Tibial nerve (tissue), 4 donors: ENCODE measurements around the gene NOL4L. TPM values are rescaled to one million over a fixed set of nuclear protein-coding genes. Genes with fewer than 3 reads are reported as not detected.

Experiments used
- DNase-seq, 2 donors: peaks; one replicate each; pipeline ENCODE4 v3.0.0-alpha.2; 2019; ENCODE audit warnings: low spot score in 2 of 2
- H3K27ac ChIP-seq, 4 donors: fragments of 200-600 bp; sonication (generic) in 3 of 4; one replicate each; pipeline ENCODE4 v1.5.1; 2017 to 2019; ENCODE audit warnings: mild to moderate bottlenecking in 1 of 4
- H3K27me3 ChIP-seq, 2 donors: fragments of 200-600 bp; sonication (generic) in 1 of 2; one replicate each; pipeline versions ENCODE4 v1.5.1 to v1.6.0; 2017 to 2019
- H3K36me3 ChIP-seq, 3 donors: fragments of 200-600 bp; sonication (generic); one replicate each; pipeline ENCODE4 v1.5.1; 2018 to 2019
- H3K4me1 ChIP-seq, 4 donors: fragments of 200-600 bp; sonication (generic) in 3 of 4; one replicate each; pipeline ENCODE4 v1.5.1; 2017 to 2019
- H3K4me3 ChIP-seq, 4 donors: fragments of 200-600 bp; sonication (generic) in 3 of 4; one replicate each; pipeline ENCODE4 v1.5.1; 2017 to 2019; ENCODE audit warnings: mild to moderate bottlenecking in 1 of 4, moderate library complexity in 1 of 4
- H3K9me3 ChIP-seq, 4 donors: fragments of 200-600 bp; sonication (generic) in 3 of 4; one replicate each; pipeline ENCODE4 v1.5.1; 2017 to 2019
- CTCF ChIP-seq, 5 experiments: fragments of 200-600 bp in 3 of 5; fragments of 450-650 bp in 2 of 5; sonication (generic) in 3 of 5; IDR thresholded peaks; one replicate each; pipeline ENCODE4 v1.5.1; 2016 to 2019; ENCODE audit warnings: antibody characterized with exemption in 5 of 5, mild to moderate bottlenecking in 3 of 5, moderate library complexity in 2 of 5
- EP300 ChIP-seq, 2 donors: sonication (generic); formaldehyde crosslinking; IDR thresholded peaks; one replicate each; pipeline ENCODE4 v1.6.1; 2017; ENCODE audit warnings: antibody characterized with exemption in 2 of 2, mild to moderate bottlenecking in 1 of 2
- POLR2A ChIP-seq, 2 donors: fragments of 450-650 bp; IDR thresholded peaks; one replicate each; pipeline ENCODE4 v1.6.1; 2017; ENCODE audit warnings: antibody characterized with exemption in 2 of 2, mild to moderate bottlenecking in 2 of 2, moderate library complexity in 2 of 2
- WGBS, 2 donors: methylation state at CpG; one replicate each; pipeline ENCODE4 v1.1.5; 2018; 5-methylcytosine and 5-hydroxymethylcytosine counted together
- total RNA-seq, 4 donors: library from RNA; depleted of rRNA; stranded (reverse); fragments of >200 nt; gene quantifications; one replicate each; pipeline ENCODE4 v1.1.0, GENCODE V29; 2016

Gene NOL4L
- total RNA-seq, 4 donors from 2014 or later, result 11.5 to 22.3 (median 19.9) TPM

DNA sequence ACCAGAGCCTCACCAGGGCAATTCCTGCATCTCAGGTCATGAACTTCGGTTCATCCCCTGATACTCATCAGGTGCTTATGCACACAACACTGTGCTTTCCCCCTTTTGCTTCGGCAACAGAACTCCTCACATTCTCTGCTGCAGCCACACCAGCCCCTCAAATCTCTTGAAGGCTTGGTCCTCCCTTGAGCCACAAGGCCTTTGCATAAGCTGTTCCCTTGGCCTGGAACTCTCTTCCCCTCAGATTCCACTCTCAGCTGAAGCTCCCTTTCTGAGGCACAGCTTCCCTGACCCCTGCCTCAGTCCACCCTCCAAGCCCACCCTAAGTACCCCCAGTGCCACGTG is 76.4 kb downstream of the NOL4L start:
- H3K9me3 ChIP-seq, result no peaks in the 10 kb centered on the region
- no peak for DNase-seq
- H3K4me3 ChIP-seq, result no peak overlapping the region
- WGBS, 2 donors, result 61 to 73% methylated on average over 3 of the region's 3 CpGs
- no peaks in the 10 kb centered on the region for H3K36me3 ChIP-seq
- H3K27me3 ChIP-seq, result no peaks in the 10 kb centered on the region
- TF ChIP-seq EP300 (IDR thresholded peaks at IDR 0.05) (no peak), CTCF (IDR thresholded peaks at IDR 0.05) (no peak)
- H3K4me1 ChIP-seq, result peaks cover 0 to 8% (median 0%) of the 10 kb centered on the region in 4 donors
- no peak overlapping the region for H3K27ac ChIP-seq

DNA sequence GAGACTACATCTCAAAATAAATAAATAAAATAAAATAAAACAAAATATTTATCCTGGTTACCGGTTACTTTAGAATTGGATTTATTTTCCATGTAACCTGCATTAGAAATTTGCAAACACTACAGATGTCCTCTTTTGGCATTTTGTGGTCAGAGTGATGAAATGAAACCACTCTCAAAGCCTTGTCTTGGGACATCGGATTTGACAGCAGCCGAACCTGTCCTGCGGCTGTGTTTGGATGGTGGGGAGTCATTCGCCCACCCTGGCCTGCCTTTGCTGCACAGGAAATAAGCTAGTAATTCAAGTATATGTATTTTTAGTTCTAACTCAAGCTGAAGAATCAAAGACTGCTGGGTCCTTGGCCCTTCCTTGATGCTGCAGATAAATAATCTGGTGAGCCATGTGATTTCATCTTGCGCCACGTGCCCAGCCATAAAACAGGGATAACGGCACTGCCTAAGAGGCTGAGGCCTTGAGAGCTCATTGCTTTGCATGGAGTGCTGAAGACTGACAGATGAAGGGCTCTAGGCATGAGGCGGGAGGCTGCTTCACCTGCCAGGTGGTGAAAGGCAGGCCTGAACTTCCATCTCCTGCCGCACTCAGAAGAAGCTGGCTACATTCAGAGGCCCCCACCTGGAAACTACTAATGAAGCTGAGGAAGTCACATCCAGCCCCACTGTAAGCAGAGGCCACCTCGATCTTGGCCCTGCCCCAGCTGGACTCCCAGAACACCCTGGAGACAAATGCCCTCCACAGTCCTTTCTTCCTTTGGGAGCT is 76.9 kb downstream of the NOL4L start:
- Histone ChIP-seq H3K4me1 (peaks cover 0 to 8% (median 0%) of the 10 kb centered on the region in 4 donors), H3K27me3 (no peaks in the 10 kb centered on the region), H3K9me3 (no peaks in the 10 kb centered on the region), H3K4me3 (no peak overlapping the region), H3K36me3 (no peaks in the 10 kb centered on the region), H3K27ac (no peak overlapping the region)
- no peak for DNase-seq
- no peak for TF ChIP-seq CTCF (IDR thresholded peaks at IDR 0.05)
- no peak for TF ChIP-seq POLR2A (IDR thresholded peaks at IDR 0.05)
- TF ChIP-seq EP300 (IDR thresholded peaks at IDR 0.05), result no peak
- 85 to 86% methylated on average over 11 of the region's 11 CpGs for WGBS, 2 donors

DNA sequence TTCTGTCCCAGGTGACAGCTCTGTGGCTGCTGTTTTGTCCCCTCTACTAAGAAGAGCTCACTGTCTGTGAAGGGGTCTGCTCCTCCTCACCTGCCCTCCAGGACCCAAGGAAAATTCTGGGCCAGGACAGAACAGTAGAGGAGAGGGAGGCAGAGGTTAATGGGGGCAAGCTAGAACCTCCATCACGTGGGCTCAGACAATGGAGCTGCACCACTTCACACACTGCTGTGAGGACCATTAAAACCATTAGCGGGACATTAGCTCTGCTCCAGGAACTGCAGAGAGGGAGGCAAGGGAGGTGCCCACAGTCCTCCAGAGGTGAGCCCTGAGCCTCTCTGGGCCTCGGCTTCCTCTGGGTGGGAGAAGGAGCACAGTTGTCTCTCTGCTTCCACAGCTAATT is 78.4 kb downstream of the NOL4L start:
- TF ChIP-seq POLR2A (IDR thresholded peaks at IDR 0.05) (no peak), CTCF (IDR thresholded peaks at IDR 0.05) (no peak), EP300 (IDR thresholded peaks at IDR 0.05) (no peak)
- whole genome bisulfite sequencing, 2 donors, result 60 to 76% methylated on average over 3 of the region's 3 CpGs
- Histone ChIP-seq H3K4me1 (peaks cover 0 to 8% (median 0%) of the 10 kb centered on the region in 4 donors), H3K36me3 (no peaks in the 10 kb centered on the region), H3K9me3 (no peaks in the 10 kb centered on the region), H3K4me3 (no peak overlapping the region), H3K27ac (no peak overlapping the region), H3K27me3 (no peaks in the 10 kb centered on the region)
- no peak for DNase-seq

DNA sequence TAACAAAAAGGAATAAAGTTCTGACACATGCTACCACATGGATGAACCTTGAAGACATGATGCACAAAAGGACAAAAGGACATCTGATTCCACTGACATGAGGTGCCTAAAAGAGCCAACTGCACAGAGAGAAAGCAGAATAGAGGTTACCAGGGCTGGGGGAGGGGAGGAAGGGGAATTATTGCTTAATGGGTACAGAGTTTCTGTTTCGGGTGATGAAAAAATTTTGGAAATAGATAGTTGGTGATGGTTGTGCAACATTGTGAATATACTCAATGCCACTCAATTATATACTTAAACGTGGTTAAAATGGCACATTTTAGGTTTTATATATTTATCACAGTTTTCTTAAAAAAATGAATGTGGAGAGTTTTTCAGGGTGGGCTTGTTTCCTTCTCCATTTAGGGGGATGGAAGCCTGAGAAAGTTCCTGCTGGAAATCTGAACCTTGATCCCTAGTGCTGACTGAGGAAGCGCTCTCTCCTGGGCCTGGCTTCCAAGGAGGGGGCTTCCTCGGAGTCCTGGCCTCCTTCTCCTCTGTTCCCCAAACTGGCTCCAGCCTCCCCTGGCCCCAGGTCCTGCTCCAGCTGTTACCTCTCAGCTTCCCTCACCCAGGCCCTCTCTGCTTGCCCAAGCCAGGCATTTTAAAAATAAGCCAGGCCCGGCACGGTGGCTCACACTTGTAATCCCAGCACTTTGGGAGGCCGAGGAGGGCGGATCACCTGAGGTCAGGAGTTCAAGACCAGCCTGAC is 79.2 kb downstream of the NOL4L start:
- no peak for DNase-seq
- H3K9me3 ChIP-seq, result no peaks in the 10 kb centered on the region
- H3K4me1 ChIP-seq, result peaks cover 0 to 6% (median 0%) of the 10 kb centered on the region in 4 donors
- TF ChIP-seq CTCF (IDR thresholded peaks at IDR 0.05), result no peak
- TF ChIP-seq POLR2A (IDR thresholded peaks at IDR 0.05), result no peak
- TF ChIP-seq EP300 (IDR thresholded peaks at IDR 0.05), result no peak
- H3K4me3 ChIP-seq, result no peak overlapping the region
- no peaks in the 10 kb centered on the region for H3K27me3 ChIP-seq
- H3K36me3 ChIP-seq, result no peaks in the 10 kb centered on the region
- no peak overlapping the region for H3K27ac ChIP-seq
- WGBS, 2 donors, result 77 to 86% methylated on average over 8 of the region's 8 CpGs

- no peaks in the 10 kb centered on the region for H3K27me3 ChIP-seq
- H3K9me3 ChIP-seq, result no peaks in the 10 kb centered on the region
- TF ChIP-seq CTCF (IDR thresholded peaks at IDR 0.05) (no peak), POLR2A (IDR thresholded peaks at IDR 0.05) (no peak), EP300 (IDR thresholded peaks at IDR 0.05) (no peak)
- H3K4me1 ChIP-seq, result no peaks in the 10 kb centered on the region
- H3K27ac ChIP-seq, result no peak overlapping the region
- DNase-seq, result no peak
- no peak overlapping the region for H3K4me3 ChIP-seq
- WGBS, 2 donors, result 80 to 85% methylated on average over 3 of the region's 3 CpGs
- no peaks in the 10 kb centered on the region for H3K36me3 ChIP-seq
Measured at GRCh38 chr20:32501709-32502108, 83.4 kb downstream of the NOL4L start.
